HG02571 (cell line): ENCODE measurements around the gene UBFD1.
"Not testable (repeated sequence)": the region's sequence is repeated elsewhere in the genome, so short reads cannot be mapped to it uniquely, and the experiment has no call there.

Experiments
- ATAC-seq: cut with Tn5 transposase; IDR thresholded peaks from one replicate; pipeline ENCODE4 v1.9.1; 2021; ENCODE audit warnings: mild to moderate bottlenecking, moderate library complexity; ENCODE audit not compliant: unreplicated experiment

Gene UBFD1

GRCh38 chr16:23524886-23525285, 32.6 kb upstream of the UBFD1 start:
- ATAC-seq: no peak

DNA sequence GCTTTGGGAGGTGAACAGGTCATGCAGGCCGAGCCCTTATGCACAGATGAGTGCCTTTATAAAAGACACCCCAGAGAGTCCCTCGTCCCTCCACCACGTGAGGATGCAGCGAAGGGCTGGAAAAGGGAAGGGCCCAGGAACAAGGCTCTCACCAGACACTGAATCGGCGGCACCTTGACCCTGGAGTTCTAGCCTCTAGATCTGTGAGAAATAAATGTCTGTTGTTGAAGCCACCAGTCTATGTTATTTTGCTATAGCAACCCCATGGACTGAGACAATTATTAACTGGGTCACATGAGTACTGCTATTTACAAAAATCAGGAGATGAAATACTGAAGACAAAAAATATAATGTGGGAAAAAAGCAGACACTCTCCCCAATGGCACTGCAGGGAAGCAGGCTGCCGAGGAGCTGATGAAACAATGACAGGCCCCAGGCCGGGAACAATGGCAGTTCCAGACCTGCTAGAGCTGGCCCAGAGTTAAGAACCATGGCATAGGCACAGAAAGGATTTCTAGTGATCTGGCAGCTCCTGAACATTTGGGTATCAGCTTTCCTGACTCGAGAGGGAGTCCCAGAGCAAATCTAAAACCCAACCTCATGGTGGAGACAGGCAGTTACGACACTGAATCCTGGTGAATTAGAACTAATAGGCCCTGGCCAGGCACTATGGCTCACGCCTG, 29.4 kb upstream of the UBFD1 start:
- ATAC-seq: no peak

DNA sequence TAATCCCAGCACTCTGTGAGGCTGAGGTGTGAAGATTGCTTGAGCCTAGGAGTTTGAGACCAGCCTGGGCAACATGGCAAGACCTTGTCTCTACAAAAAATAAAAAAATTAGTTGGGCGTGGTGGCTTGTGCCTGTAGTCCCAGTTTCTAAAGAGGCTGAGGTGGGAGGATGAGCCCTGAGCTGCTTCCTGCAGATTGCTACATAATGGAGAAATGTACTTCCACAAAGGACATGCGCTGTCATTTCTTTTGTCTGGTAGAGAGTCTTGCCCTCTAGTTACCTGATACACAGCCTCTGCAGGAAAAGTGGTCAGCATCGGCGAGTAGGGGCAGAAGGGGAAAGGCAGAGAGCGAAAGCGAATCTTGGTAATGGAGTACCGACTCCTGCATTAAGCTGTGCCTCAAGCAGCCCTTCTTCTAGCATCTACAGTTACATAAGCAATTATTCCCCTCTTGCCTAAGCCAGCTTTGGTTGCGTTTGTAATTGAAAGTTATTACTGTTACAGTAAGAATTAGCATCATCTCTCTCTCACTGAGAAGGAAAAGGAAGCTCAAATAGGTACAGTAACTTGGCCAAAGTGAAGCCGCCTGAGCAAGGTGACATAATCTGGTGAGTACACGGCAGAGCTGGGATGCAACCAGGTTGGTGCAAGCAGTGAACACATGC, 28.8 kb upstream of the UBFD1 start:
- ATAC-seq: no peak

- ATAC-seq: no peak
Observed at GRCh38 chr16:23530062-23530461, 27.5 kb upstream of the UBFD1 start.

- no peak for ATAC-seq
Observed at GRCh38 chr16:23532448-23532847, 25.1 kb upstream of the UBFD1 start.

DNA sequence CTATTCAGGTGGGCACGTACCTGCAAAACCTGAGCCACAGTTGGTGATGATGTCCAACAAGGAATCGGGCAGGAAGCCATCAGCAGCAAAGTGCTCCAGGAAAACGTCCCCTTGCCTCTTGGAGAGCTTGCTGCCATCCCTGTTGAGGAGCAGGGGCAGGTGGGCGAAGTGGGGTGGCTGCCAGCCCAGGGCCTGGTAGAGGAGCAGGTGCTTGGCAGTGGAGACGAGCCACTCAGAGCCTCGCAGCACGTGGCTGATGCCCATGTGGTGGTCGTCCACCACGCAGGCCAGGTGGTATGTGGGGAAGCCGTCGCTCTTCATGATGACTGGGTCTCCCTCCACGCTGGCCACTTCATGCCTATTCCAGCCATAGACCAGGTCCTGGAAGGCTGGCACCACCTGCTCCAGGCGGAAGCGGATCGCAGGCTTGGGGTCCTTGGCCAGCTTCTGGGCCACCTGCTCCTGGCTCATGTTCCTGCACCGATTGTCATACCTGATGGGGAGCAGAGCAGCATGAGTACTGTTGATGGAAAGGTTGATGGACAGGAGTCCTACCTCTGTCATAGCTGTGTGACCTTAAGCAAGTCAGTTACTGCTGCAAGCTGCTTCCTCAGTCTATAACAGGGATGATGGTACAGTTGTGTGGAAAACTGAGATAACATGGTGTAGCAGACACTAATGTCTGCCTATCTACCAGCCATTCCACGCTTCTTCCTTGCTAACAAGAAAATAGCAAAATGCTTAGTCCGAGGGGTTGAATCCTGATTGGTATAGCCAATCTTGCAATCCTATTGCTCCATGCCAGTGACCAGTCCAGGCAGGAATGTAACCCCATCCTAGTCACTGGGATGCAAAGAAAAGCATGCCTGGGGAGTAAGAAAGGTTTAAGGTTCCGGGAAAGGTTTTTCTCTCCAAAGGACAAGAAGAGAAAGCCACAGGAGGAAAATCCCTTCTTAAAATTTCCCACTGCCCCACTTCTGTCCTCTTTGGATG, 22.4 kb upstream of the UBFD1 start:
- ATAC-seq: no peak

DNA sequence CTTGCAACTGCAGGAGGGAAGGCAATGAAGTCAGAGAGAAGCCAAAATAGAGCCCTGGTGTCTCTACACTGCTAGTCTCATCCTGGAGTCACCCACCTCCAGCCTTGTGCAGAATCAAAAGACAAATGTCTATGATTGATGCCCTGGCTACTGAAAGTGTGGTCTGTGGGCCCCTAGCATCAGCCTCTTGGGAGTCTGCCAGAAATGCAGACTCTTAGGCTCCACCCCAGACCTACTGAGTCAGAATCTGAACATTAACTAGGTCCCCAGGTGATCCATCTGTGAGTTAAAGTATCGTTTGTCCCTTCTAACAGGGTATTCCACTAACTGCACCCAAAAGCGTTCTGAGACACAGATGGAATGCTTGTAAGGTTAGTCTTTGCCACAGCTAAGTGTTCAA, 21.6 kb upstream of the UBFD1 start:
- ATAC-seq: no peak

DNA sequence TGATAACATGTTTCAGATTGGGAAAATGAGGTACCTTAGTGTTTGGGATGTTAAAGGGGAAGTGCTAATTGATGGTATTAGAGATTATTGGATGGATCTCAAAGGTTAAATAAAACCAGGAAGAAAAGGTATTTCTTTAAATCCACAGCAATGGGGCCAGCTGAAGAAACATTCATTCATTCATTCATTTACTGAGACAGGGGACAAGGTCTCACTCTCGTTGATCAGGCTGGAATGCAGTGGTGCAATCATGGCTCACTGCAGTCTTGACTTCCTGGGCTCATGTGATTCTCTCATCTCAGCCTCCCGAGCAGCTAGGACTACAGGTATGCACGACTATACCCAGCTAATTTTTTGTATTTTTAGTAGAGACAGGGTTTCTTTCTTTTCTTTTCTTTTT, 20.1 kb upstream of the UBFD1 start:
- ATAC-seq: no peak

GRCh38 chr16:23538919-23539278, 18.6 kb upstream of the UBFD1 start:
- ATAC-seq: no peak

- ATAC-seq: no peak
Observed at GRCh38 chr16:23539984-23540816, 17.3 kb upstream of the UBFD1 start.

GRCh38 chr16:23540817-23541178, 16.7 kb upstream of the UBFD1 start:
- not testable (repeated sequence) for ATAC-seq

DNA sequence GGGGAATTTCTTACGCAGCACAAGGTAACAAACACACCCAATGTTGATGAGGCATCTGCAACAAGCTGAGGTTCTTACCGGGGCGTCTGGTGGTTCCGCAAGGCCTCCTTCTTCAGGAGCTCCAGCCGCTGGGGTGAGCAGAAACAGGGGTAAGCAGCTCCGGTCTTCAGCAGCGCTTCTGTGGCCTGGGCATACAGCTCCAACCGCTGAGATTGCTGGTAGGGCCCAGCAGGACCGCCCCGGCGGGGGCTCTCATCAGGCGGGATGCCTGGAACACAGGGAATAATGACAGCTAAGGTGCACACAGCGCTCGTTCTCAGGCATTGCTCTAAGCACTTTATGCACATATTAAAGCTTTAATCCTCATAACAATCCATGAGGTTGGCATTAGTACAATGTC, 13.1 kb upstream of the UBFD1 start:
- ATAC-seq: no peak

GRCh38 chr16:23549938-23550337, 7.6 kb upstream of the UBFD1 start:
- ATAC-seq: no peak

DNA sequence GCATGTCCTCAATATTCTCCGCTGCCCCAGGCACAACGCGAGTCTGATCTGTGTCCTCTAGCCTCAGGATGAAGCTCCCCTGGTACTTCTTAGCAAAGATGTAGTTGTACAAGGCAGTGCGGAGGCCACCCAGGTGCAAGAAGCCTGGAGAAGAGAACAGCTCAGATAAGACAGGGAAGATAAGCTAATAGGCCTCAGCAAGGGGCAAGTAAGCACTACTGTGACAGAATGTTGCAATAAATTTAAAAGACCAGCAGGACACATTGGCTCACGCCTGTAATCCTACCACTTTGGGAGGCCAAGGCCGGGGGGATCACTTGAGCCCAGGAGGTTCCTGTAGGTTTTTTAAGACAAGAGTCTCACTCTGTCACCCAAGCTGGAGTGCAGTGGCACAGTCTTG, 5.4 kb upstream of the UBFD1 start:
- no peak for ATAC-seq

- ATAC-seq: no peak
Observed at GRCh38 chr16:23554536-23554935, 3.0 kb upstream of the UBFD1 start.

DNA sequence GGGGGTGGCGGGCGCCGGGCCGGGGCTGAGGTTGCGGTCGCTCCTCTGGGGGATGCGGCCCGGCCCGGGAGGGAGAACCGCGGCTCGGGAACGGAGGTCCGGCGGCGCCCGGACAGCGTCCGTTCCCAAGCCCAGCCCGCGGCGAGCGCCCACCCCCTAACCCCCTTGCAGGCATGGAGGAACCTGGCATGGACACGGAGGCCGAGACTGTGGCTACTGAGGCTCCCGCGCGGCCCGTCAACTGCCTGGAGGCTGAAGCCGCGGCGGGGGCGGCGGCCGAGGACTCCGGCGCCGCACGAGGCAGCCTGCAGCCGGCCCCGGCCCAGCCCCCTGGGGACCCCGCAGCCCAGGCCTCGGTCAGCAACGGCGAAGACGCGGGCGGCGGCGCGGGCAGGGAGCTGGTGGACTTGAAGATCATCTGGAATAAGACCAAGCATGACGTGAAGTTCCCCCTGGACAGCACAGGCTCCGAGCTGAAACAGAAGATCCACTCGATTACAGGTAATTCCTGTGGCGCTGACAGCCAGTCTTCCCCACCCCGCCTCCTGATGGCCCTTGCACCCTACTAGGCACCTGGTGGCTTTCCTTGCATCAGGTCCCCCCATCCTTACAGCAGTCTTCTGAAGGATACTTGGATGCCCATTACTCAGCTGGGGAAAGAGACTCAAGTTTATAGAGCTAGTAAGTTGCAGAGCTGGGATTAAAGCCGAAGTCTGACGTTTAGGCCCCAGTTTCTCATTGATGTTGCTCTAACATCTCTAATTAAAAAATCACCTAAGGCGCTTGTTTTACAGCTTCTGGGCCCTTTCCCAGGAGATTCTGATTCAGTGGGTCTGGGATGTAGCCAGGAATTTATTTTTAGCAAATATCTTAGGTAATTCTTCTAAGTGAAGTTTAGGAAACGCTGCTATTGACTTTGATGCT, 514 bp downstream of the UBFD1 start:
- ATAC-seq: peak; percentile 1

- no peak for ATAC-seq
Observed at GRCh38 chr16:23561586-23561985, 4.1 kb downstream of the UBFD1 start.

DNA sequence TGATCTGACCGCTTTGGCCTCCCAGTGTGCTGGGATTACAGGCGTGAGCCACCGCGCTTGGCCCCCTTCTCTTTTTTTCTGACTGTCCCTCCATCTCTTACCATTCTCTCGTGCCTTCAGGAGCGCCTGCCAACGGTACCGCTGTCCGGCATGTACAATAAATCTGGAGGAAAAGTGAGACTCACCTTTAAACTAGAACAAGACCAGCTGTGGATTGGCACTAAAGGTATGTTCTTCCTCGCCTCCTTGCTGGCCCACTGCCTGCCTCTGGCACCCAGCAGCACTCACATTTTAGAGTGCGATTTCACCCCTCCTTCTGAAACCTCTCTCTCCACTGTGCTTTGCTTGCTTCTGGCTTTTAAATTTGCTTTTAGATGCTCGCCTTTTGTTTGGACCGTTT, 5.0 kb downstream of the UBFD1 start:
- no peak for ATAC-seq

GRCh38 chr16:23563186-23563585, 5.7 kb downstream of the UBFD1 start:
- no peak for ATAC-seq
